GM12891 (cell line): ENCODE data around the gene DIS3L.

ENCODE experiments used
- DNase-seq: peaks from one replicate; pipeline ENCODE4 v3.0.0; 2011; ENCODE audit warnings: low spot score; ENCODE audit not compliant: insufficient read length
- FAIRE-seq: peaks from 2 replicates; lab custom pipeline; 2011; peaks lifted over from hg19 to GRCh38; lab: Jason Lieb, UNC
- PAX5 ChIP-seq: IDR thresholded peaks from 2 replicates; pipeline ENCODE4 v1.6.1; 2011; ENCODE audit warnings: low read length, moderate library complexity, mild to moderate bottlenecking; ENCODE audit not compliant: insufficient read depth, severe bottlenecking
- POLR2A ChIP-seq: IDR thresholded peaks from 2 replicates; pipeline ENCODE4 v1.6.1; 2011; ENCODE audit warnings: low read depth, low read length, control low read depth
- POLR2AphosphoS5 ChIP-seq: IDR thresholded peaks from 2 replicates; pipeline ENCODE4 v1.6.1; 2011; ENCODE audit warnings: low read depth, low read length, control low read depth
- POU2F2 ChIP-seq: IDR thresholded peaks from 2 replicates; pipeline ENCODE4 v1.6.1; 2011; ENCODE audit warnings: low read depth, mild to moderate bottlenecking, control low read depth, low read length, moderate library complexity
- SPI1 ChIP-seq: IDR thresholded peaks from 2 replicates; pipeline ENCODE4 v1.6.1; 2011; ENCODE audit warnings: low read depth, low read length, control low read depth
- TAF1 ChIP-seq: IDR thresholded peaks from 2 replicates; pipeline ENCODE4 v1.6.1; 2011; ENCODE audit warnings: low read depth, low read length, control low read depth

DIS3L gene

GRCh38 chr15:66278056-66278455 is 15.3 kb upstream of the DIS3L start:
- DNase-seq (no peak), FAIRE-seq (no peak)
- no peak for TF ChIP-seq TAF1
- no peak for TF ChIP-seq PAX5
- TF ChIP-seq POU2F2: no peak
- no peak for TF ChIP-seq SPI1
- TF ChIP-seq POLR2AphosphoS5: no peak
- no peak for TF ChIP-seq POLR2A

- TF ChIP-seq TAF1 (no peak), PAX5 (no peak), SPI1 (no peak), POLR2AphosphoS5 (no peak), POLR2A (no peak), POU2F2 (no peak)
- no peak for DNase-seq
- no peak for FAIRE-seq
These were observed 14.7 kb upstream of the DIS3L start for GRCh38 chr15:66278671-66279070.

- no peak for TF ChIP-seq PAX5
- no peak for TF ChIP-seq SPI1
- no peak for FAIRE-seq
- no peak for DNase-seq
These were observed 9.1 kb upstream of the DIS3L start for GRCh38 chr15:66284271-66284670.

- no peak for FAIRE-seq
- TF ChIP-seq POLR2AphosphoS5: no peak
- TF ChIP-seq POU2F2: no peak
- TF ChIP-seq PAX5: no peak
- no peak for TF ChIP-seq TAF1
- TF ChIP-seq SPI1: no peak
- TF ChIP-seq POLR2A: no peak
- no peak for DNase-seq
These were observed 7.7 kb upstream of the DIS3L start for GRCh38 chr15:66285533-66286280.

GRCh38 chr15:66287461-66288057 is 5.8 kb upstream of the DIS3L start:
- DNase-seq (no peak), FAIRE-seq (no peak)
- TF ChIP-seq SPI1 (no peak), POU2F2 (no peak), POLR2A (no peak)

- TF ChIP-seq SPI1: no peak
- TF ChIP-seq PAX5: no peak
- no peak for TF ChIP-seq TAF1
- no peak for TF ChIP-seq POU2F2
- no peak for TF ChIP-seq POLR2AphosphoS5
- no peak for TF ChIP-seq POLR2A
- DNase-seq (no peak), FAIRE-seq (peak; percentile 23)
These were observed 5.3 kb upstream of the DIS3L start for GRCh38 chr15:66288093-66288492.

- FAIRE-seq: no peak
- TF ChIP-seq PAX5: no peak
These were observed 4.7 kb upstream of the DIS3L start for GRCh38 chr15:66288551-66289185.

GRCh38 chr15:66290007-66290406 is 3.4 kb upstream of the DIS3L start:
- FAIRE-seq (no peak), DNase-seq (no peak)
- TF ChIP-seq POLR2A: no peak
- TF ChIP-seq SPI1: no peak
- no peak for TF ChIP-seq TAF1

More at GRCh38 chr15:66288551-66289185, 4.7 kb upstream of the DIS3L start:
- no peak for DNase-seq

GRCh38 chr15:66290518-66290917 is 2.9 kb upstream of the DIS3L start:
- TF ChIP-seq SPI1: no peak
- no peak for TF ChIP-seq TAF1
- TF ChIP-seq POLR2A: no peak
- TF ChIP-seq POU2F2: no peak
- TF ChIP-seq PAX5: no peak
- TF ChIP-seq POLR2AphosphoS5: no peak
- DNase-seq (no peak), FAIRE-seq (no peak)
